Left lobe of liver (tissue), 2 donors: ENCODE results near the gene PCDHGA8. TPM values are rescaled to one million over a fixed set of nuclear protein-coding genes. Genes with fewer than 3 reads are reported as not detected.
"Not testable (repeated sequence)": the region's sequence is repeated elsewhere in the genome, so short reads cannot be mapped to it uniquely, and the experiment has no call there.

Experiments
- ATAC-seq: fragments of 200-7000 bp; cut with Tn5 transposase; one replicate; pipeline ENCODE4 v1.9.1; 2020; ENCODE audit warnings: mild to moderate bottlenecking, moderate library complexity
- DNase-seq: peaks from one replicate; pipeline ENCODE4 v3.0.0-alpha.2; 2020; ENCODE audit warnings: low spot score
- total RNA-seq: library from RNA; stranded (reverse); gene quantifications from one replicate; pipeline ENCODE4 v1.2.1, GENCODE V29; 2021
- donor health status: DM: no; HTN: no; CAD: no; lungs with moderate emphysema.
- donor health status: DM: no; HTN: yes; CAD: no.

The PCDHGA8 gene
- total RNA-seq, 1 donor from 2014 or later: 0.35 TPM

- DNase-seq (peak; percentile 44), ATAC-seq (peak; percentile 90)
These were observed 22.2 kb upstream of the PCDHGA8 start, which contains the start of gene PCDHGB3 for GRCh38 chr5:141369994-141370848. TSS of gene PCDHGB3 (plus strand) at chr5:141370242. CDS start at chr5:141370395, 153 bp downstream.

- DNase-seq (no peak), ATAC-seq (no peak)
These were observed 20.6 kb upstream of the PCDHGA8 start for GRCh38 chr5:141371572-141372475.

DNA sequence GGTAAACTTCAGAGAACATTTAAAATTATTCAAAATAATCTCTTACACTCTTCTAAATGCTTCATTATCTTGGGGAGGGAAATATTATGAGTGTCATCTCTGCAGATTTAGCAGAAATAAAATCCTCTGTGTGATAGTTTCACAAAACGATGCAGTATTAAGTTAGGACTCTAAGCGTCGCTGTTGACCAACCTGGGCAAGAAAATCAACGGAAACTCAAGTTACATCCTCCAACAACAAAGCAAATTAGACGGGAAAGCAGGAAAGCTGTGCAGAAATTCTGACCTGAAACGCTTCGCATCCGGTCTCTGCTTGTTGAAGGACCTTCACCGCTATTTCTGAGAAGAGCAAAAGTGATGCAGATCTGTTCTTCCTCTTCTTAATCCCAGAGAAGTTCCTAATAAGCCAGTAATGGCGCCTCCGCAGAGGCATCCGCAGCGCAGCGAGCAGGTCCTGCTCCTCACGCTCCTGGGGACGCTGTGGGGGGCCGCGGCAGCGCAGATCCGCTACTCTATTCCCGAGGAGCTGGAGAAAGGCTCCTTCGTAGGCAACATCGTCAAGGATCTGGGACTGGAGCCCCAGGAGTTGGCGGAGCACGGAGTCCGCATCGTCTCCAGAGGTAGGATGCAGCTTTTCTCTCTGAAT, 18.6 kb upstream of the PCDHGA8 start, which contains the start of gene PCDHGA6:
Gene PCDHGA6 (plus strand): TSS at position 219 of the 645 bp plus-strand sequence. CDS start 193 bp downstream, at position 412.
- DNase-seq (no peak), ATAC-seq (no peak)

GRCh38 chr5:141374627-141375026, 17.8 kb upstream of the PCDHGA8 start:
- ATAC-seq (no peak), DNase-seq (no peak)

DNA sequence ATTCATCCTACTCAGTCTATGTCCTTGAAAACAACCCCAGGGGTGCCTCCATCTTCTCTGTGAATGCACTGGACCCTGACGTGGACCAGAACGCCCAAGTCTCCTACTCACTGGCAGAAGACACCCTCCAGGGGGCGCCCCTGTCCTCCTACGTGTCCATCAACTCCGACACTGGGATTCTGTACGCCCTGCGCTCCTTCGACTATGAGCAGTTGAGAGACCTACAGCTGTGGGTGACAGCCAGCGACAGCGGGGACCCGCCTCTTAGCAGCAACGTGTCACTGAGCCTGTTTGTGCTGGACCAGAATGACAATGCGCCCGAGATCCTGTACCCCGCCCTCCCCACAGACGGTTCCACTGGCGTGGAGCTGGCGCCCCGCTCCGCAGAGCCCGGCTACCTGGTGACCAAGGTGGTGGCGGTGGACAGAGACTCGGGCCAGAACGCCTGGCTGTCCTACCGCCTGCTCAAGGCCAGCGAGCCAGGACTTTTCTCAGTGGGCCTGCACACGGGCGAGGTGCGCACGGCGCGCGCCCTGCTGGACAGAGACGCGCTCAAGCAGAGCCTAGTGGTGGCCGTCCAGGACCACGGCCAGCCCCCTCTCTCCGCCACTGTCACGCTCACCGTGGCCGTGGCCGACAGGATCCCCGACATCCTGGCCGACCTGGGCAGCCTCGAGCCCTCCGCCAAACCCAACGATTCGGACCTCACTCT, 16.8 kb upstream of the PCDHGA8 start:
- DNase-seq, ATAC-seq: not testable (repeated sequence)

- no peak for ATAC-seq
- no peak for DNase-seq
These were observed 9.8 kb upstream of the PCDHGA8 start, which contains the start of gene PCDHGA7 for GRCh38 chr5:141382469-141383294. TSS of gene PCDHGA7 (plus strand) at chr5:141382742. CDS start at chr5:141382900, 158 bp downstream.

DNA sequence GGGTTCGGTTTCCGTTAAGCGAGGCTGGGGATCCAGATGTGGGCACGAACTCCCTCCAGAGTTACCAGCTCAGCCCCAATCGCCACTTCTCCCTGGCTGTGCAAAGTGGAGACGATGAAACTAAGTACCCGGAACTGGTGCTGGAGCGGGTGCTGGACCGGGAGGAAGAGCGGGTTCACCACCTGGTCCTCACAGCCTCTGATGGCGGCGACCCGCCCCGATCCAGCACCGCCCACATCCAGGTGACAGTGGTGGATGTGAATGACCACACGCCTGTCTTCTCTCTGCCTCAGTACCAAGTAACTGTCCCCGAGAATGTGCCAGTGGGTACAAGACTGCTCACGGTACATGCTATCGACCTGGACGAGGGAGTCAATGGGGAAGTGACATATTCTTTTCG, 9.1 kb upstream of the PCDHGA8 start:
- ATAC-seq (no peak), DNase-seq (no peak)

- DNase-seq (no peak), ATAC-seq (no peak)
These were observed 7.8 kb upstream of the PCDHGA8 start for GRCh38 chr5:141384471-141385267.

GRCh38 chr5:141387557-141388311, 4.7 kb upstream of the PCDHGA8 start, which contains the start of gene PCDHGB4:
TSS of gene PCDHGB4 (plus strand) at chr5:141387698. CDS start at chr5:141387885, 187 bp downstream.
- peak; percentile 97 for ATAC-seq
- DNase-seq: not testable (repeated sequence)

- no peak for ATAC-seq
- no peak for DNase-seq
These were observed 3.8 kb upstream of the PCDHGA8 start for GRCh38 chr5:141388661-141389060.

- no peak for ATAC-seq
These were observed 3.0 kb upstream of the PCDHGA8 start for GRCh38 chr5:141389153-141390042.

DNA sequence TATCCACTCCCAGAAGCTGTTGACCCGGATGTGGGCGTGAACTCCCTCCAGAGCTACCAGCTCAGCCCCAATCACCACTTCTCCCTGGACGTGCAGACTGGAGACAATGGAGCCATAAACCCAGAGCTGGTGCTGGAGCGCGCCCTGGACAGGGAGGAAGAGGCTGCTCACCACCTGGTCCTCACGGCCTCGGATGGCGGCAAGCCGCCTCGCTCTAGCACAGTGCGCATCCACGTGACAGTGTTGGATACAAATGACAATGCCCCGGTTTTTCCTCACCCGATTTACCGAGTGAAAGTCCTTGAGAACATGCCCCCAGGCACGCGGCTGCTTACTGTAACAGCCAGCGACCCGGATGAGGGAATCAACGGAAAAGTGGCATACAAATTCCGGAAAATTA, 834 bp downstream of the PCDHGA8 start:
- ATAC-seq: no peak
- DNase-seq: no peak

More at GRCh38 chr5:141389153-141390042, 3.0 kb upstream of the PCDHGA8 start:
- DNase-seq: no peak

DNA sequence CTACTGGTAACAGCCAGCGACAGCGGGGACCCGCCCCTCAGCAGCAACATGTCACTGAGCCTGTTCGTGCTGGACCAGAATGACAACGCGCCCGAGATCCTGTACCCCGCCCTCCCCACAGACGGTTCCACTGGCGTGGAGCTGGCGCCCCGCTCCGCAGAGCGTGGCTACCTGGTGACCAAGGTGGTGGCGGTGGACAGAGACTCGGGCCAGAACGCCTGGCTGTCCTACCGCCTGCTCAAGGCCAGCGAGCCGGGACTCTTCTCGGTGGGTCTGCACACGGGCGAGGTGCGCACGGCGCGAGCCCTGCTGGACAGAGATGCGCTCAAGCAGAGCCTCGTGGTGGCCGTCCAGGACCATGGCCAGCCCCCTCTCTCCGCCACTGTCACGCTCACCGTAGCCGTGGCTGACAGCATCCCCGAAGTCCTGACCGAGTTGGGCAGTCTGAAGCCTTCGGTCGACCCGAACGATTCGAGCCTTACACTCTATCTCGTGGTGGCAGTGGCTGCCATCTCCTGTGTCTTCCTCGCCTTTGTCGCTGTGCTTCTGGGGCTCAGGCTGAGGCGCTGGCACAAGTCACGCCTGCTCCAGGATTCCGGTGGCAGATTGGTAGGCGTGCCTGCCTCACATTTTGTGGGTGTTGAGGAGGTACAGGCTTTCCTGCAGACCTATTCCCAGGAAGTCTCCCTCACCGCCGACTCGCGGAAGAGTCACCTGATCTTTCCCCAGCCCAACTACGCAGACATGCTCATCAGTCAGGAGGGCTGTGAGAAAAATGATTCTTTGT, 2.2 kb downstream of the PCDHGA8 start:
- not testable (repeated sequence) for ATAC-seq, DNase-seq

- ATAC-seq (peak; percentile 99), DNase-seq (peak; percentile 64)
These were observed 5.5 kb downstream of the PCDHGA8 start, which contains the start of gene PCDHGB5 for GRCh38 chr5:141397756-141398551. TSS of gene PCDHGB5 (plus strand) at chr5:141397947. CDS start at chr5:141398128, 181 bp downstream.

- ATAC-seq (no peak), DNase-seq (no peak)
These were observed 6.2 kb downstream of the PCDHGA8 start for GRCh38 chr5:141398608-141399007.
